ENCODE data around the gene TMEM220.

GRCh38 chr17:10750210-10750609 is 20.4 kb upstream of the TMEM220 start:
- no peak for TF ChIP-seq MNT (conservative IDR thresholded peaks at IDR 0.05)
- TF ChIP-seq POLR2AphosphoS5 (IDR thresholded peaks at IDR 0.05; ENCODE audit: control insufficient read depth, insufficient read depth, low read depth, low read length): no peak
- no peak for TF ChIP-seq ZBTB26 (CRISPR knock-in tag; IDR thresholded peaks at IDR 0.05)
- TF ChIP-seq REST (IDR thresholded peaks at IDR 0.05; ENCODE audit: borderline replicate concordance): no peak
- no peak for TF ChIP-seq REST (CRISPR knock-in tag; IDR thresholded peaks at IDR 0.05; ENCODE audit: low read depth)
- no peak for TF ChIP-seq RNF2 (IDR thresholded peaks at IDR 0.05)
- TF ChIP-seq BRF1 (IDR thresholded peaks at IDR 0.05; ENCODE audit: borderline replicate concordance, extremely low read depth, insufficient read length): no peak
- TF ChIP-seq EHMT2 (IDR thresholded peaks at IDR 0.05): no peak
- no peak for TF ChIP-seq ZNF780A (CRISPR knock-in tag; IDR thresholded peaks at IDR 0.05)

Data from K562 (cell line).